ENCODE data around the gene YPEL3. TPM values are rescaled to one million over a fixed set of nuclear protein-coding genes. Genes with fewer than 3 reads are reported as not detected.

The YPEL3 gene
- total and polyA plus RNA-seq, 4 experiments from 2014 or later, result 172 to 331 (median 265) TPM

GRCh38 chr16:30104090-30104489 is 8.1 kb upstream of the YPEL3 start:
- Histone ChIP-seq H3K4me1 (ENCODE audit: insufficient read depth, low read length) (no peaks in the 10 kb centered on the region), H3K4me3 (ENCODE audit: low read length in 2 of 2) (no peak overlapping the region), H3K27me3 (ENCODE audit: insufficient read depth, low read length) (no peaks in the 10 kb centered on the region), H3K9me3 (ENCODE audit: control insufficient read depth in 1 of 2, low read length in 2 of 2) (no peaks in the 10 kb centered on the region), H3K36me3 (ENCODE audit: insufficient read depth, low read length) (peaks cover 5% of the 10 kb centered on the region), H3K27ac (ENCODE audit: low read depth, low read length) (no peak overlapping the region)
- H3K4me1 Mint-ChIP-seq, result peaks cover 0 to 1% (median 0%) of the 10 kb centered on the region in 4 donors
- no peak overlapping the region for H3K4me3 Mint-ChIP-seq
- peaks cover 0 to 4% (median 1%) of the 10 kb centered on the region in 8 donors for H3K9me3 Mint-ChIP-seq
- H3K27me3 Mint-ChIP-seq, result no peaks in the 10 kb centered on the region
- peaks cover 17 to 28% of the 10 kb centered on the region in 2 donors for H3K36me3 Mint-ChIP-seq
- ChIA-PET CTCF (ENCODE audit: partially characterized antibody) (interaction anchor here (0.6 to 3.0 kb wide), 3 partner anchors 12 to 15 kb away, joined by 3 to 20 read pairs (median 4); partner anchors contain the start of gene TBX6), POLR2A (ENCODE audit: partially characterized antibody) (interaction anchor here (1.2 to 4.2 kb wide), 2 partner anchors 12 to 39 kb away, joined by 3 to 23 read pairs; partner anchors contain the start of genes ALDOA and TBX6)
- H3K27ac Mint-ChIP-seq, result peak overlapping the region in 4 of 7 donors; percentile 10 to 63 (median 40)
- no peak for DNase-seq
- intact Hi-C loops (cut with micrococcal nuclease), result no loop called here

- Mint-ChIP-seq H3K9me3 (peaks cover 0 to 31% (median 25%) of the 10 kb centered on the region in 8 donors), H3K27me3 (no peaks in the 10 kb centered on the region), H3K27ac (peak overlapping the region; percentile 90 to 97 (median 93)), H3K4me1 (peaks cover 20 to 40% (median 30%) of the 10 kb centered on the region in 4 donors), H3K36me3 (peaks cover 35 to 43% of the 10 kb centered on the region in 2 donors), H3K4me3 (peak overlapping the region; percentile 57 to 89 (median 79))
- intact Hi-C loops (cut with micrococcal nuclease), result loop anchor here (1.0 to 2.0 kb wide), 2 partner anchors 26 to 32 kb away; partner anchors contain the start of genes ALDOA and MAPK3
- Histone ChIP-seq H3K4me1 (ENCODE audit: insufficient read depth, low read length) (peaks cover 39% of the 10 kb centered on the region), H3K27ac (ENCODE audit: low read depth, low read length) (peak overlapping the region; percentile 63), H3K4me3 (ENCODE audit: low read length in 2 of 2) (peak overlapping the region in 1 of 2 donors; percentile 59), H3K27me3 (ENCODE audit: insufficient read depth, low read length) (no peaks in the 10 kb centered on the region), H3K36me3 (ENCODE audit: insufficient read depth, low read length) (peaks cover 13% of the 10 kb centered on the region), H3K9me3 (ENCODE audit: control insufficient read depth in 1 of 2, low read length in 2 of 2) (peaks cover 16 to 20% of the 10 kb centered on the region in 2 donors)
- peak in 3 of 5 donors; percentile 31 to 40 (median 35) for DNase-seq
- ChIA-PET POLR2A (ENCODE audit: partially characterized antibody) (interaction anchor here (1.0 to 13.6 kb wide), 8 partner anchors 17 to 333 kb away, joined by 3 to 404 read pairs (median 6); partner anchors contain the start of genes ALDOA, CORO1A, DCTPP1 and GDPD3), CTCF (ENCODE audit: partially characterized antibody) (no interaction called here)
Measured at GRCh38 chr16:30096862-30097563, 1.0 kb upstream of the YPEL3 start.

- Mint-ChIP-seq H3K36me3 (peaks cover 35 to 44% of the 10 kb centered on the region in 2 donors), H3K27me3 (no peaks in the 10 kb centered on the region), H3K4me1 (peaks cover 22 to 47% (median 35%) of the 10 kb centered on the region in 4 donors), H3K9me3 (peaks cover 0 to 31% (median 25%) of the 10 kb centered on the region in 8 donors), H3K27ac (peak overlapping the region; percentile 83 to 96 (median 92)), H3K4me3 (peak overlapping the region; percentile 87 to 90 (median 89))
- peaks cover 13% of the 10 kb centered on the region for H3K36me3 ChIP-seq (ENCODE audit: insufficient read depth, low read length)
- H3K27me3 ChIP-seq (ENCODE audit: insufficient read depth, low read length), result no peaks in the 10 kb centered on the region
- CTCF ChIA-PET (ENCODE audit: partially characterized antibody), result interaction anchor here (5.4 kb wide), 1 partner anchor 90 kb away, joined by 59 read pairs; the partner anchor contains the start of gene CORO1A
- H3K4me3 ChIP-seq (ENCODE audit: low read length in 2 of 2), result peak overlapping the region; percentile 91 to 93
- peaks cover 16 to 20% of the 10 kb centered on the region in 2 donors for H3K9me3 ChIP-seq (ENCODE audit: control insufficient read depth in 1 of 2, low read length in 2 of 2)
- H3K4me1 ChIP-seq (ENCODE audit: insufficient read depth, low read length), result peaks cover 54% of the 10 kb centered on the region
- no peak for DNase-seq
- POLR2A ChIA-PET (ENCODE audit: partially characterized antibody), result interaction anchor here (0.9 to 13.6 kb wide), 12 partner anchors 18 to 563 kb away, joined by 3 to 404 read pairs (median 4); partner anchors contain the start of genes ALDOA, CORO1A, DCTPP1 and FBRS
- H3K27ac ChIP-seq (ENCODE audit: low read depth, low read length), result peak overlapping the region; percentile 62
- intact Hi-C loops (cut with micrococcal nuclease), result loop anchor here (1.0 to 2.0 kb wide), 2 partner anchors 27 to 30 kb away; partner anchors contain the start of genes ALDOA and MAPK3
Measured at GRCh38 chr16:30095166-30096078, 591 bp downstream of the YPEL3 start.

- H3K4me3 Mint-ChIP-seq, result peak overlapping the region; percentile 87 to 90 (median 89)
- H3K27me3 Mint-ChIP-seq, result no peaks in the 10 kb centered on the region
- Histone ChIP-seq H3K9me3 (ENCODE audit: control insufficient read depth in 1 of 2, low read length in 2 of 2) (peaks cover 16 to 20% of the 10 kb centered on the region in 2 donors), H3K4me3 (ENCODE audit: low read length in 2 of 2) (peak overlapping the region; percentile 91 to 93), H3K4me1 (ENCODE audit: insufficient read depth, low read length) (peaks cover 60% of the 10 kb centered on the region), H3K36me3 (ENCODE audit: insufficient read depth, low read length) (peaks cover 13% of the 10 kb centered on the region), H3K27me3 (ENCODE audit: insufficient read depth, low read length) (no peaks in the 10 kb centered on the region), H3K27ac (ENCODE audit: low read depth, low read length) (peak overlapping the region; percentile 62)
- H3K4me1 Mint-ChIP-seq, result peaks cover 28 to 55% (median 42%) of the 10 kb centered on the region in 4 donors
- H3K9me3 Mint-ChIP-seq, result peaks cover 0 to 31% (median 24%) of the 10 kb centered on the region in 8 donors
- H3K27ac Mint-ChIP-seq, result peak overlapping the region; percentile 83 to 96 (median 91)
- peaks cover 35 to 44% of the 10 kb centered on the region in 2 donors for H3K36me3 Mint-ChIP-seq
- intact Hi-C loops (cut with micrococcal nuclease), result no loop called here
- POLR2A ChIA-PET (ENCODE audit: partially characterized antibody), result interaction anchor here (0.9 to 13.6 kb wide), 9 partner anchors 19 to 564 kb away, joined by 3 to 404 read pairs (median 7); partner anchors contain the start of genes ALDOA, CORO1A, FBRS and GDPD3
- CTCF ChIA-PET (ENCODE audit: partially characterized antibody), result interaction anchor here (2.1 to 6.3 kb wide), 5 partner anchors 8 to 91 kb away, joined by 7 to 60 read pairs (median 48); partner anchors contain the start of genes ALDOA, CORO1A and PPP4C
- no peak for DNase-seq
Measured at GRCh38 chr16:30094541-30095165, 1.4 kb downstream of the YPEL3 start.

- Mint-ChIP-seq H3K4me1 (peaks cover 28 to 65% (median 45%) of the 10 kb centered on the region in 4 donors), H3K9me3 (peaks cover 0 to 13% (median 11%) of the 10 kb centered on the region in 8 donors), H3K27ac (peak overlapping the region; percentile 84 to 98 (median 95)), H3K36me3 (peaks cover 27 to 40% of the 10 kb centered on the region in 2 donors), H3K27me3 (no peaks in the 10 kb centered on the region), H3K4me3 (peak overlapping the region; percentile 87 to 95 (median 90))
- peak; percentile 59 to 88 (median 63) for DNase-seq
- Histone ChIP-seq H3K36me3 (ENCODE audit: insufficient read depth, low read length) (peaks cover 13% of the 10 kb centered on the region), H3K9me3 (ENCODE audit: control insufficient read depth in 1 of 2, low read length in 2 of 2) (peaks cover 10 to 11% of the 10 kb centered on the region in 2 donors), H3K4me1 (ENCODE audit: insufficient read depth, low read length) (peaks cover 60% of the 10 kb centered on the region), H3K27ac (ENCODE audit: low read depth, low read length) (peak overlapping the region; percentile 75), H3K4me3 (ENCODE audit: low read length in 2 of 2) (peak overlapping the region in 1 of 2 donors; percentile 72), H3K27me3 (ENCODE audit: insufficient read depth, low read length) (no peaks in the 10 kb centered on the region)
- intact Hi-C loops (cut with micrococcal nuclease), result loop anchor here (1.0 kb wide), 1 partner anchor 317 kb away; no protein-coding TSS in a partner anchor
- CTCF ChIA-PET (ENCODE audit: partially characterized antibody), result interaction anchor here (0.6 to 6.3 kb wide), 30 partner anchors 8 to 325 kb away, joined by 3 to 60 read pairs (median 4); partner anchors contain the start of genes ALDOA, CORO1A, GDPD3 and MAPK3
- POLR2A ChIA-PET (ENCODE audit: partially characterized antibody), result interaction anchor here (0.6 to 13.6 kb wide), 25 partner anchors 10 to 1113 kb away, joined by 3 to 404 read pairs (median 6); partner anchors contain the start of genes ALDOA, CORO1A, DCTPP1 and GDPD3
Measured at GRCh38 chr16:30092373-30093010, 3.5 kb downstream of the YPEL3 start.

Measured in CD4-positive, alpha-beta memory T cell (primary cell).